UCSD-AML1 (cell line): ENCODE data around the gene OR5AR1.
A peak's percentile ranks its signal among the peaks of the same experiment; 100 is the strongest.
"Not testable (repeated sequence)": the region's sequence is repeated elsewhere in the genome, so short reads cannot be mapped to it uniquely, and the experiment has no call there.

Source experiments
- DNase-seq: peaks from one replicate; lab custom pipeline; 2025; ENCODE audit not compliant: unreplicated experiment; lab: John Stamatoyannopoulos, UW

OR5AR1 gene

GRCh38 chr11:56663386-56663785 is at the start of gene OR5AR1:
Gene OR5AR1 (plus strand): TSS chr11:56663686. CDS start chr11:56663686, 0 bp downstream.
- no peak for DNase-seq

- no peak for DNase-seq
These were observed 38.8 kb upstream of the OR5AR1 start for GRCh38 chr11:56624661-56625110.

GRCh38 chr11:56625946-56626345 is 37.5 kb upstream of the OR5AR1 start:
- no peak for DNase-seq

- no peak for DNase-seq
These were observed 31.2 kb upstream of the OR5AR1 start for GRCh38 chr11:56632329-56632728.

GRCh38 chr11:56636861-56637260 is 26.6 kb upstream of the OR5AR1 start:
- no peak for DNase-seq

- no peak for DNase-seq
These were observed 26.0 kb upstream of the OR5AR1 start for GRCh38 chr11:56637500-56637899.

- DNase-seq = no peak
These were observed 21.1 kb upstream of the OR5AR1 start, which contains the start of gene OR5AP2 for GRCh38 chr11:56642339-56642738. Gene OR5AP2 (minus strand): TSS chr11:56642439. CDS start chr11:56642439, 0 bp downstream.

GRCh38 chr11:56659755-56660154 is 3.7 kb upstream of the OR5AR1 start:
- no peak for DNase-seq

GRCh38 chr11:56670984-56671383 is 7.5 kb downstream of the OR5AR1 start:
- no peak for DNase-seq

GRCh38 chr11:56688554-56689100 is 25.1 kb downstream of the OR5AR1 start:
- DNase-seq = no peak

GRCh38 chr11:56691179-56691578 is 27.7 kb downstream of the OR5AR1 start:
- not testable (repeated sequence) for DNase-seq

GRCh38 chr11:56693428-56693827 is 29.9 kb downstream of the OR5AR1 start:
- no peak for DNase-seq

GRCh38 chr11:56698795-56699194 is 35.3 kb downstream of the OR5AR1 start, which contains the start of gene OR9G1:
Gene OR9G1 (plus strand): TSS chr11:56699095. CDS start chr11:56700388, 1,293 bp downstream.
- DNase-seq = no peak

- DNase-seq = peak; percentile 8
These were observed 36.9 kb downstream of the OR5AR1 start for GRCh38 chr11:56700242-56700913.

GRCh38 chr11:56700914-56701485 is 37.5 kb downstream of the OR5AR1 start:
- no peak for DNase-seq

GRCh38 chr11:56705784-56706396 is 42.4 kb downstream of the OR5AR1 start:
- DNase-seq = peak; percentile 8

- peak; percentile 8 for DNase-seq
These were observed 43.0 kb downstream of the OR5AR1 start for GRCh38 chr11:56706486-56706885.

GRCh38 chr11:56714206-56714605 is 50.7 kb downstream of the OR5AR1 start:
- DNase-seq = no peak
